SIG-M5 (cell line): Measurements from ENCODE around the gene PLCH1.

Experiments
- DNase-seq: peaks from one replicate; lab custom pipeline; 2025; lab: John Stamatoyannopoulos, UW

Gene PLCH1

DNA sequence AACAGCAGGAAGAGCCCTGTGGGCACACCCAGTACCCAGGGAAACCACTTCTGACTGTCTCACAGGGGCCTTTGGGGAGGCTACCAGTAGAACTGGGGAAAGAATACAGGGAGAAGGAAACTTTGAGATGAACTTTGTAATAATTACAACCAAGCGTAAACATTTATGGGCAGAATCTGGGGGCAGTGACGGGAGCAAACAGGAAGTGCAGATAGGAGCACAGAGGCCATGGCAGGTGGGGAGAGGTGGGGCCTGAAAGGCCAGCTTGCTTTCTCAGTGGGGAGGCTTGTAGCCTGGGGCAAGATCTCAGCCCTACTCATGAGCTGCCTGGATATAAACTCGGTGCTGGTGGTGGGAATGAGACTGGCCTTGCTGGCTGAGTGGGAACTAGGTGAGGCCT, 209.8 kb downstream of the PLCH1 start:
- DNase-seq, result no peak

DNA sequence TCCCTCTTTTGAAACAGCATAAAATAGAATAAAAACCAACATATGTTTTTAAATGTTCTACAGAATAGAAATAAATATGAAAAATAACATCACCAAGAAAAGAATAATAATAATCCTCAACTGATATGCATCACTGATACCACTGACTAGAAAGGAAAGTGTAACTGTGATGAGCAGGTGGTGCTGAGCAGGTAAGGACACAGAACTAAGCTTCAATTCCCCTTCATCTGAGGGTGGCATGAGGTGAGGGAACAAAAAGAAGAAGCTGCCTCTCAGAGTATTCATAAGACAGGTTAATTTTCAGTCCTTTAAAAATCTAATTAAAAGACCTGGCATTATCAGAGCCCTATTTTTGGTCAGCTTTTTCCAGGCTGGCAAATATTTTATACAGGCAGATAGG, 216.3 kb downstream of the PLCH1 start:
- no peak for DNase-seq

DNA sequence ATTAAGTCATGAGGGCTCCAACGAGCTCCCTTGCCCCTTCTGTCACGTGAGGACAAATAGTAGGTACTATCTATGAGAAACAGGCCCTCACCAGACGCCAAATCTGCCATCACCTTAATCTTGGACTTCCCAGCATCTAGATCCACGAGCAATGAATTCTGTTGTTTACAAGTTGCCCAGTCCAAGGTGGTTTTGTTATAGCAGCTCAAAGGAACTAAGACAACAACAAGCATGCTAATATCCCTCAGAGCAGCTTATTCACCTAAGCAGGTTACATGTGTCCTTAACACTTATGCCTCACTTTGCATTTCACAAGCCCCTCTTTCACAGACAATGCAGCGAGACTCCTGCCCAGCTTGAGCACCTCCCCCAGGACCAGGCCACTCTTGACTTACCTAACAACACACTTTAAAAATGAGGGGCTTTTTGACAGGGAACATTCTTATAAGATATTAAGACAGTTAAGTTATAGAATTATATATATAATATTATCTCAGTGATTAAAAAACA, 219.5 kb downstream of the PLCH1 start:
- no peak for DNase-seq

DNA sequence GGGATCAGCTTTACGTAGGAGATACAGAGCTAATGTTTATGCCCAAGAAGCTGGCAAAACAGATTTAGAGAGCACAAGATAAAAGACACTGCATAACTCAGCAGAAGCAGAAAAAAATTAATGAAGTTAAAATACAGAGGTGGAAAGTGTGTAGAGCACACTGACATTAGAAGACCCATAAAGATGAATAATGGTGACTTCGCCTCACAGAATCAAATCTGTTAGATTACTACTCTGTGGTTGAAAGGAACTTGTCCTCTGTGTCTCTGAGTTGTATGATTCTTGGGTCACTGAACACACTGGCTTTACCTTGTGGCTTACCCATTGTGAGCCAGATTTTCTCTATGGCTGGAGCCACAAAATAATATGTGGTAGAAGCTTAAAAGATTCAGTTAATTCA, 224.4 kb downstream of the PLCH1 start:
- DNase-seq, result no peak

DNA sequence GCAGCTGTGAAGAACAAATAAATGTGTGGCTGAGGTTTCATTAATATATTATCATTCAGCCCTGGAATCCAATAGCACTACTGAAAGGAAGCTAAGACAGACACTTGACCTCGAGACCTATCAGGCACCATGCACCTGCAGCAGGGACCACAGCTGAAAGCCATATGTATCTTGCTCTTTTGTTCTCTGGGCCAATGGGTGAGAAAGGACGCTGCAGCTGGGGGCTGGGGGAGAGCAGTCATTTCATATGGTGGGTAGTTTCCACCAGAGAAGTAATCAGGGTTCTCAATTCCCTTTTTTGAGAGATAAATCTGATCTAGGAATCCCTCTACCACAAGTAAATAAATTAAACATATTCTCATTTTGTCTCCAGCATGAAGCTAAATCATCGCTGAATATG, 225.8 kb downstream of the PLCH1 start:
- DNase-seq, result no peak

DNA sequence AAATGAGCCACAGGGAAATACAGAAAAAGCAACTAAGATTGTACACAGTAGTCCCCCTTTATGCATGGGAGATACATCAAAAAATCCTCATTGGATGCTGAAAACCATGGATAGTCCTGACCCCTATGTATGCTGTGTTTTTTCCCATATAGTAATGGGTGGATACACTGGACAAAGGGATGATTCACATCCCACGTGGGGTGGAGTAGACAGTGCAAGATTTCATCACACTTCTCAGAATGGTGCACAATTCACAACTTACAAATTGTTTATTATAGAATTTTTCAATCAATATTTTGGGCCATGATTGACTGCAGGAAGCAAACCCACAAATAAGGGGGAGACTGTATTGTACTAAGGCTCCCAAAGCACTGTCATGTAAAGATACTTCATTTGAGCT, 227.0 kb downstream of the PLCH1 start:
- no peak for DNase-seq

DNA sequence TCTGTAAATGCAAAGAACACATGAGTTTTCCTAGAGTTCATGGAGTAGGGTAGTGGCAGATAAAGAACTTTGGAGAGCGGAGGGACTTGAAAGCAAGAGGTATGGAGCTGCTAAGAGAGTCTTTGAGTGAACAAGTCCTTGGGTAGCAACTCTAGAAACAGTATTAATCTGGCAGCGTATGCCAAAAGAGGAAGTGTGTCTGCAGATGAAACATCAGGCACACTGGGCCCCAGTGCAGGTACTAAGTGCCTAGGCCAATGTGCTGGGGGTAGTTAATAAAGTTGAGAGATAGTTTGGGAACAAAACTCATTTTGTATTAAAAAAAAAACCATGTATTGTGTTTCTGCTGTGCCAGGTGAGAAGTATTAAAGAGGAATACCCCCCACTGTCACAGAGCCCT, 228.4 kb downstream of the PLCH1 start:
- DNase-seq, result no peak

DNA sequence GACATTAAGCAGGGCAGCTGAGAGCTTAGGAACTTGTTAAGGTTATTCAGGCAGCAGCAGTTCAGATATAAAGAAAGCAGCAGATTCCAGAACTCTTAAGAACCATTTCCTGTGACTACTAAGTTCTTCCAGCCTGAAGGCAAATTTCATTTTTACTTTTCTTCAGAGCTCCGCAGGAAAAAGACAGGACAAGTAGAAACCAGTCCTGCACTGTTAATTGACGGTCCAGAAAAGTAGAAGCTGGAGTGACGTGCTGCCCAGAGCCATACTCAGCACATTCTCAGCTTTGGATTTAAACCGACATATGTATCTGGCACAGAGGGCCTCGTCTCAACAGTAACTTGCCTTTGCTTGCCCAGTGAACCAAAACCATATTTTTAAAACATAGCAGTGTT, 232.0 kb downstream of the PLCH1 start:
- no peak for DNase-seq

DNA sequence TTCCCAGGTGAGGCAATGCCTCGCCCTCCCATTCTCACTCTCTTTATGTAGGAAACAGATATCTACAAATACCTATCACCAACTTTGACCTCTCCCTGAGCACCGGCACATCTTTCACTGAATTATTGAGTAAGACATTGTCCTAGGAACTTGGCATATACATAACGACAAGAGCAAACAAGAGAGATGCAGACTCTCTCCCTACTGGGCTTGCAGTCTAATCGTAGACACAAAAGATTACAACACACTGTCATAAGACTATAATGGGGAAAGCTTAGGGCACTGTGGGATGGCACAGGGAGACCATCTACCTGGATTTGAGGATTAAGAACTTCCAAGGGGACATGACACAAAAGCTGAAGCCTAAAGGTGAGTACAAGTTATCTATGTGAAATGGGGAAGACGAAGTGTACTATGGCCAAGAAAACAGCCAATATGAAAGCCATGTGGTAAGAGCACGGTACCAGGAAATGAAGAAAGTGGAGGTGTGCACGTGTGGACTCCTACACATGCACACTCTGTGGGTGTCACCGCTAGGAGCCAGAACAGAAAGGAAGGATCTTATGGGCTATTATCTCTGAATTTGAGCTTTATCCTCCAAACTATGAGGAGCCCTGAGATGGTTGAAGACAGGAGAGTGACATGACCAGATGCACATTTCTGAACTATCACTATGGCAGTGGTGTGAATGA, 232.6 kb downstream of the PLCH1 start:
- DNase-seq, result no peak

DNA sequence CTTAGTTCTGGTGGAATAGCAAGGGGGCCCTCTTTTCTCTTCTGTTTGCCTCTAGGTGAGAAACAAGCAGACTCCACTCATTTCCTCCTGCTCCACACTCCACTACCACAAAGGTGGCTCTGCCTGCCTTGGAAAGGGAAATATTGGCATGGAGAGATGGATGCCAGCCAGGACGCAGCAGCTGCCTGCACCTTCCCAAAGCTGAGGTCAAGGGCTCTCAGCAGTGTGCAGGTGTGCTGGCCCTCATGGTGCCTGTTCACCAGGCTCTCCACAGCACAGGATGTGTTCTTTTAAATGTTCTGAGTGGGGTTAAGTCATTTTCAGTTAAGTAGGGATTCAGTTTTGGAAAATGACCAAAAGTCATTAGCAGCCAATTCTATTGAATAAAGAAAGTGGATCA, 240.2 kb downstream of the PLCH1 start:
- no peak for DNase-seq

DNA sequence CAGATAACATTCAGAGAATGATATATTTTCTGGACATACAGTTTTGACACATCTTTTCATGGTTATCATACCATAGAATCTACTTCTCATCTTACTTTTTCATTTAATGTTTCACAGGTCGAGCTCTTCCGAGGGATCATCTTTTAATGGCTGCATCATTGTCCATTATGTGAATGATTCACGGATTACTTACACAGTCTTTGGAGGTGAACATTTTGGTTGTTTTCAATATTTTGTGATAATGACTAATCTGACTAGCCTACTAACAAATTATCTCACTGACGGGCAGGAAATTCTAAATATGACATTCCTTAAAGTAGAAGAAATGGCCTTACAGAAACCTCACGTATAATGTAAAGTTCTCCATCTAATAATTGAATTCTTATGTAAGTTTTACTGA, 242.2 kb downstream of the PLCH1 start:
- DNase-seq, result no peak

DNA sequence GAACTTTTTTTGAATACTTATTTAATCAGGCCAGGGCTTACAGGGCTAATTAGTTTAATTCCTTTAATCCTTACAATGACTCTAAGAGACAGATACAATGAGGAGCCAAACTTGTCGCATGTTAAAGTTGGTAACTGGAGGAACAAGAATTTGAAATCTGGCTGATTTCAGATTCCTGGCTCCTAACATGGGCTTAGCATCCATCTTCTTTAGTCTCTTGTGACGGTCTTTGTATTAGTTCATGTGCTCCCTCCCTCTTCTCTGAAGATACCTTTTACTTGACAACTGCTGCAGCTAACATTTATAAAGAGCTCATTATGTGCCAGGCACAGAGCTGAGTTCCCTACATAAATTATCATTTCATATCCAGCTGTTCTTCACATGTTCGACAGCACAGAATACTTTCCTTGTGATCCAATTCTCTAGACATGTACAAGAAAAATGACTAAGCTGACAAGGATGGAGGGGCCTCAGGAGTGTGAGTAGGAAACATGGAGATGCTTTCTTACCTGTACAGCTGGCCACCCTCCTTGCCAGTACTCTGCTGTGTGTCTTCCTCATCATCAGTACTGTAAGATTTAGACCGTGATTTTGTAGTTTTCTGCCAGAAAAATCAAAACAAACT, 244.6 kb downstream of the PLCH1 start:
- DNase-seq, result no peak

DNA sequence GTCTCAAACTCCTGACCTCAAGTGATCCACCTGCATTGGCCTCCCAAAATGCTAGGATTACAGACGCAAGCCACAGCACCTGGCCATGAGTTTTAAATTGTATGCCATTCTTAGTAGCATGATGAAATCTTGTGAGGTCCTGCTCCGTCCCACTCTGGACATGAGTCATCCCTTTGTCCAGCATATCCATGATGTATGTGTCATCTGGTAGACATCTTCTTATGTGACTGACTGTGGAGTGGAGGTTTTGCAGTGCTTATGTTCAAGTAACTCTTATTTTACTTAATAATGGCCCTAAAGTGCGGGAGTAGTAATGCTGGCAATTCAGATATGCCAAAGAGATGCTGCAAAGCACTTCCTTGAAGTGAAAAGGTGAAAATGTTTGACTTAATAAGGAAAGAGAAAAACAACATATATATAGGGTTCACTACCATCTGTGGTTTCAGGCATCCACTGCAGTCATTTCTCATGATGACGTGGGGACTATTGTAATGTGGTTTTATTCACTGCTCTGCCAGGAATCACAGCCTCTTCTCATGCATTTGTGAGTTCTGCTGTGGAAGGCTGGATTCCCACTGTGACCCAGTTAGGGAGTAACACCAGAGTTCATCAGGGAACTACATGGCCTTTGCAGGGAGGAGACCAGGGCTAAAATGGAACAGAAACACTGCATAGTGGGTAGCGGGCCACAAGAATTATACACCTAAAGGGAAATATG, 246.8 kb downstream of the PLCH1 start:
- no peak for DNase-seq

DNA sequence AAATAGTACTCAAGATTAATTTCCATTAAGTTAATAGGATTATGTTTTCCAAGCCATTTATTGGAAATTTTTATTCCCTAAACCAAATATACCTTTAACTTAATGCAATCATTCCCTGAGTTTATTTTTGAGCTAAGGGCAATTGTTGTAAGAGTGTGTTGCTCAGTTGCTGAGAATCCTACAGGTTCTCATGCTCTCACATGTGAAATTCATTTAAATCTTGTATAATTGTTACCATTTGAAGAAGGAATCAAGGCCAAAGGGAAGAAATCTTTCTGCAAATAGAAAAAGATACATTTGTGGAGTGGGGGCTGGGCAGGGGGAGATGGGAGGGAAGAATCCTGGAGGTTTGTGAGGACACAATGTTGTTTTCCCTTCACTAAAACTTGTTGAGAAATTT, 248.7 kb downstream of the PLCH1 start:
- no peak for DNase-seq

DNA sequence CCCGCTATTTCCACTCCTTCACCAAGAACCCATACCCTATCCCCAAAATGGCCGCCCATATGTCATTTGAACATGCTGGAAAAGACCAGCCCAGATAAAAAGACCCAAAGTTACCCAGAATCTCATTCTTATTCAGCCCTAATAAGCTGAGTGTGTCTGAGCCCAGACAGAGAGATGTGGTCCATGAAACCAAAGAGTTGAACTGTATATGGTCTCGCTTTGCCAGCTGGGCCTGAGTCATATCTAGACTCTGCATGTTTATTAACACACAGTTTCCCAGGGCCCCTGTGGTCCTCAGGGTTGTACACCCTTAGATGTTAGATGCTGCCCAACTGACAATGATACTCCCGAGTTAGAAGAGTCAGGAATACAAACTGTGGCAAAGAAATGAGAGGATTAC, 249.5 kb downstream of the PLCH1 start:
- DNase-seq, result no peak

DNA sequence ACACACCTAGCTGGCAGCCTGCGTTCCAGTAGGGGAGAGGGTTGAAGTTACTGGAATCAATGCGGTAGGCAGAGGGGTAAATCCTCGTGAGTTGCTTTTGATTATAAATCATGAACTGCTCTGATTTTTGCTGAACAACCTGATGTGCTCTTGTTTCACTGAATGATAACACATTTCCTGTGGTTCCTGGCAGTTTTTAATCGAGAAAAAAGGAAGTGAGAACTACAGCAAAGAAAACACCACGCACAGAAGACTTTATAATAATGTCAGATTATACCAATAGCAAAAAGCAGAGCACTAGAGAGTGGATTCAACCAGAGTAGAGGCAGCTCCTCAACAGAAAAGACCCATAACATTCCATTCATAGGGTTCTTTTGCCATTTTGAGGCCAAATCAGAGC, 250.5 kb downstream of the PLCH1 start:
- no peak for DNase-seq

DNA sequence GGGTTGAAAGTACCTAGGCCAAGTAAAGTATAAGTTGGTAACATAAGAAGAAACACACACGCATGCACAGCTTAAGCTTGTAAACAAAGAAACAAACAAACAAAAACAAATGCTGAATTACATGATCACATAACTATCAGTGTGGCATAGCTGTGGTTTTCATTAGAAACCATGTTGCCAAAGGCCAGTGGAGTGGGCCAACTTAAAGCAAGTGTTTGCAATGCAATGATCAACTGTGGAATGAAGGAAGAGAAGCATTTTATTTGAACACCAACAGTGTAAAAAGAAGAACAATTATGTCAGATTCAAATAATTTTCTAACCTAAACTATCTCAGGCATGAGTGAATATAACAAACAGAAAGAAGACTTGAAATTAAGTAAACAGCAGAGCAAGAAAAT, 252.0 kb downstream of the PLCH1 start:
- no peak for DNase-seq

DNA sequence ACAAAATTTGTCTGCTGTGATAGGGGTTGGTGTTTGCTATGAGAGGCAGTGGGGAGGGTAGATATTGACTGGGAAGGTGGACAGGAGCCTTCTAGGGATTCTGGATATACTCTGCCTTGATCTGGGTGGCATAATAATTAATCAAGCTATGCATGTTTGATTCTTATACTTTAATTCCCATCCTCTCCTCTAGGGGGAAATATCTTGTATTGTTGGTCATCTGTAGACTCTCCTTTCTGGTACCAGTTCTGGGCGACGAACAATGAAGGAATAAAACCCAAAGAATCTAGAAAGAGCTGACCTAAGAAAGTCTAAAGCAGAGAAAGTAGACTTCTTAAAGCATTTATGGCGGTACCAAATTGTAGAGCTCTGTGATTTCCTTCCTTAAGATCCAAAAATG, 253.2 kb downstream of the PLCH1 start:
- DNase-seq, result no peak

DNA sequence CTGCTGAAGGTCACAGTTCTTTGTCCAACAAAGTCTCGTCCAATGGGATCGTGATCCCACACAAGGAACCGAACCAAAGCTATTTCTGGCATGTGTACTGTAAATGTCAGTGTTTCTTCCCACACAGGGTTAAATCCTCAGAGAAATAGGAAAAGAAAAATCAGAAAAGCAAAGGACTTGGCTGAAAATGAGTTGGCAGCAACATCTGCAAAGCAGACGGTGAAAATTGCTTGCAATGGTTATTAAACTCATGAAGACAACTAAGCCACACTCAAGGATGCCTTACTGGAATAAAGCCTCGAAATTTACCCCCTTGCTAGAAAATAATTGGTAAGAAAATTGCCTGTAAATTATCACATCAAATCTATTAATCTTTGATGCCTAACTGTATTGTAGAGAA, 256.2 kb downstream of the PLCH1 start:
- no peak for DNase-seq

DNA sequence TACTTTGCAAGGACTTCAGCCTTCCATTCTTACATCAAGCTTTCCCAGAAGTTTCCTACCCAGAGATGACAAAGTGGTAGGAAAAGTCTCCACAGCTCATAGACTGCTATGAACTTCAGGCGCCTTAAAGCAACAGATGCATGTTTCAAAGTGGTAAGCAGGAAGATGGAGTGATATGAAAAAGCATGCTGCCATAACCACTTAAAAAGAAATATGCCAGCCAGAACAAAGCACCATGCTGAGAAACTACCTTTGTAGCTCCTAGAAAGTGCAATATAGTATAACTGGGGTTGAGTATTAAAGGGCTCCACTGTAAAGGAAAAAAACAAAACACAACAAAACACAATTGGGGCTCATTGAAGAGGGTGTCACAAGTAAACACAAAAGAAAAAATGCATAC, 259.0 kb downstream of the PLCH1 start:
- no peak for DNase-seq

DNA sequence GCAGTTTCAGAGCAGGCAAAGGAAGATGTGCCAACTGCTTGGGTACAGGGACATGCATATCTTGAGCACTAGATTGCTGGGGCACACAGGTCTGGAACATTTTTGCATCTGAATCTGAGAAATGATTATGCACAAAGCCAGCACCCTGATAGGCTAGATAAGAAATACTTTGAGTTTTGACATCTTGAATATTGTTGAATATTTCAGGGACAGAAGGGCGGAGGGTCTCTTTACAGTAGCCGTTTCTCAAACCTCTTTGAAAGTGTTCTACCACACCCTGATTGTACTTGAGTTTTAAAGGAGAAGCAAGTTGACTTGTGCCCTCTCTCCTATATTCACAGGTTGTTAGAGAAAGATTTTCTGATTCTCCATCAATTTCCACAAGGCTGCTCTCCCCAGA, 263.3 kb downstream of the PLCH1 start:
- no peak for DNase-seq

DNA sequence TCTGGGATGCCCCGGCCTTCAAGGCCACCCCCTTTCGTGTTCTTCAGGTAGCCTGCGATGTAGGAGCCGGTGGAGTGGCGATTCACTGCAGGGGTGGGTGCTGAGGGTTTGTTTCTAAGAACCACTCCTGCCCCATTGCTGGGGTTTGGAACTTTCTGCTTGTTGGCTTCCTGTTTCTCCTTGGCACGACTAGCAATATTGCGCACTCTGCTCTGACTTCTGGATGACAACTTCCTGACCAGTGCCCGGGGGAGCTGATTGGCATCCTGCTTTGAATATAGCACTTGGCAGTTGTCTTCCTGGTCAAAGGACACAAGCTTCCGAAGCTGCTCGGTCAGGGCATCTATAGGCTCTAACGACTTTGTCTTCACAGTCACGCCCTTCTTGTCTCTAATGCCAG, 263.8 kb downstream of the PLCH1 start:
- DNase-seq, result no peak

DNA sequence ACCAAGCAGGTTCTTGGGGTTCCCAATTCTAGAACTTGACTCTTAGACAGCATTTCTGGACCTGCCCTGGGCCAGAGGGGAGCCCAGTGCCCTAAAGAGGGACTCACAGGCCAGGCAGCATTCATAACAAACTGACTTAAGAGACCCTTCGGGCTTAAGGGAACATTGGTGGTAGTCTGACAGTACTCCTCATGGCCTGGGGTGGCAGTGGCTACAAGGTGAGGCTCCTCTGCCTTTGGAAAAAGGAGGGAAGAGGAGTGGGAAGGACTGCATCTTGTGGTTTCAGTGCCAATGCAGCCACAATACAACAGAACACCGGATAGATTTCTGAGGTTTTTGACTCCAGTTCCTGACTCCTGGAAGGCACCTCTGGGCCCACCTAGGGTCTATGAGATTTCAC, 279.2 kb downstream of the PLCH1 start:
- DNase-seq, result no peak
